Spleen (tissue), 11 donors: ENCODE data around the gene PDLIM3. TPM values are rescaled to one million over a fixed set of nuclear protein-coding genes. Genes with fewer than 3 reads are reported as not detected.
"Not testable (repeated sequence)": the region's sequence is repeated elsewhere in the genome, so short reads cannot be mapped to it uniquely, and the experiment has no call there.

Experiments
- DNase-seq: peaks from one replicate; pipeline ENCODE4 v3.0.0-alpha.2; 2020
- H3K27ac ChIP-seq, 8 donors: fragments of 200-600 bp; sonication (generic) in 7 of 8; 1 replicate in 4 of 8; 2 replicates in 4 of 8; pipeline versions ENCODE4 v1.5.0 to v1.8.0; 2016 to 2021; ENCODE audit warnings: inconsistent platforms in 4 of 8, mild to moderate bottlenecking in 4 of 8, moderate library complexity in 1 of 8
- H3K27me3 ChIP-seq, 7 donors: fragments of 200-600 bp; sonication (generic) in 6 of 7; replicated peaks in 1 of 7; 1 replicate in 4 of 7; 2 replicates in 3 of 7; pipeline versions ENCODE4 v1.5.0 to v1.8.0; 2016 to 2021; ENCODE audit warnings: inconsistent platforms in 3 of 7, mild to moderate bottlenecking in 1 of 7
- H3K36me3 ChIP-seq, 6 donors: fragments of 200-600 bp; sonication (generic) in 5 of 6; 1 replicate in 4 of 6; 2 replicates in 2 of 6; pipeline versions ENCODE4 v1.5.0 to v1.8.0; 2016 to 2021; ENCODE audit warnings: inconsistent platforms in 2 of 6
- H3K4me1 ChIP-seq, 6 donors: fragments of 200-600 bp; sonication (generic) in 5 of 6; 1 replicate in 3 of 6; 2 replicates in 3 of 6; pipeline versions ENCODE4 v1.5.0 to v1.8.0; 2016 to 2021; ENCODE audit warnings: inconsistent platforms in 3 of 6
- H3K4me3 ChIP-seq, 8 donors: fragments of 200-600 bp; sonication (generic) in 7 of 8; 1 replicate in 4 of 8; 2 replicates in 4 of 8; pipeline versions ENCODE4 v1.5.0 to v1.8.0; 2016 to 2021; ENCODE audit warnings: inconsistent platforms in 4 of 8, mild to moderate bottlenecking in 4 of 8, moderate library complexity in 2 of 8
- H3K9me3 ChIP-seq, 8 donors: fragments of 200-600 bp; sonication (generic) in 7 of 8; 1 replicate in 4 of 8; 2 replicates in 4 of 8; pipeline versions ENCODE4 v1.5.0 to v1.8.0; 2016 to 2021; ENCODE audit warnings: inconsistent platforms in 4 of 8
- CTCF ChIP-seq, 11 experiments: fragments of 200-600 bp in 7 of 11; fragments of 450-650 bp in 4 of 11; sonication (generic) in 4 of 11; IDR thresholded peaks in 8 of 11; conservative IDR thresholded peaks in 3 of 11; 1 replicate in 7 of 11; 2 replicates in 4 of 11; pipeline versions ENCODE4 v1.4.0 to v1.8.0; 2016 to 2021; ENCODE audit warnings: antibody characterized with exemption in 11 of 11, inconsistent platforms in 4 of 11, mild to moderate bottlenecking in 1 of 11
- POLR2A ChIP-seq, 3 donors: fragments of 450-650 bp; IDR thresholded peaks; one replicate each; pipeline ENCODE4 v1.5.1; 2017; ENCODE audit warnings: antibody characterized with exemption in 3 of 3, mild to moderate bottlenecking in 1 of 3
- POLR2AphosphoS5 ChIP-seq, 3 donors: sonication (generic); formaldehyde crosslinking; IDR thresholded peaks; one replicate each; pipeline ENCODE4 v1.5.1; 2017; ENCODE audit warnings: antibody characterized with exemption in 3 of 3
- WGBS, 5 donors: extraction: QIAGEN DNeasy Blood & Tissue Kit in 3 of 5; methylation state at CpG; one replicate each; pipeline versions ENCODE4 v1.1.5 to v1.1.7; 2013 to 2018; 5-methylcytosine and 5-hydroxymethylcytosine counted together
- intact Hi-C: fragments of 100-400 bp; cut with DNase I; formaldehyde crosslinking; loops from one replicate; pipeline ENCODE4 v1.15.0; 2023; ENCODE audit warnings: low total_unique reads
- polyA plus RNA-seq, 3 donors: library from polyadenylated mRNA; stranded (reverse); fragments of 200-250 nt; gene quantifications; one replicate each; pipeline ENCODE4 v1.2.1, GENCODE V29; 2013
- total RNA-seq, 7 donors: library from RNA; depleted of rRNA in 3 of 7; stranded (reverse); fragments of >200 nt in 3 of 7; fragmentation: NEBNext Ultra II Directional in 4 of 7; extraction: Animal tissue kit (Norgen Biotek cat#: 25700) in 4 of 7; gene quantifications; one replicate each; pipeline versions ENCODE4 v1.1.0 to v1.2.1, GENCODE V29; 2016 to 2021
- donor health status: healthy with polysubstance abuse.
- donor health status: DM: no; HTN: no; CAD: no; lungs with moderate emphysema.
- donor health status: DM: no; HTN: no; CAD: no.
- donor health status: Bipolar disorder and iron deficiency.
- donor health status: healthy.
- donor health status: DM: no; HTN: no; CAD: no.
- donor health status: DM: yes; HTN: yes; CAD: no.

PDLIM3 gene
- total and polyA plus RNA-seq, 10 donors, result 28.0 to 107 (median 63.2) TPM

GRCh38 chr4:185534511-185534865 lies 819 bp downstream of the PDLIM3 start:
- Histone ChIP-seq H3K4me1 (peaks cover 0 to 23% (median 14%) of the 10 kb centered on the region in 6 donors), H3K27me3 (peaks cover 0 to 73% (median 12%) of the 10 kb centered on the region in 7 donors), H3K4me3 (peak overlapping the region; percentile 47 to 75 (median 56)), H3K36me3 (no peaks in the 10 kb centered on the region), H3K9me3 (no peaks in the 10 kb centered on the region), H3K27ac (peak overlapping the region in 7 of 8 donors; percentile 81 to 90 (median 87))
- intact Hi-C loops, result no loop called here
- WGBS, 5 donors, result 3 to 8% (median 6%) methylated on average over 10 of the region's 10 CpGs
- TF ChIP-seq POLR2A (IDR thresholded peaks at IDR 0.05) (no peak), CTCF (IDR thresholded peaks at IDR 0.05 in 8 of 11, conservative IDR thresholded peaks at IDR 0.05 in 3 of 11) (no peak), POLR2AphosphoS5 (IDR thresholded peaks at IDR 0.05) (no peak)
- DNase-seq, result no peak

GRCh38 chr4:185532795-185533324 lies 2.4 kb downstream of the PDLIM3 start:
- Histone ChIP-seq H3K4me1 (peaks cover 0 to 23% (median 14%) of the 10 kb centered on the region in 6 donors), H3K27ac (peak overlapping the region in 1 of 8 donors; percentile 1), H3K27me3 (peaks cover 0 to 68% (median 12%) of the 10 kb centered on the region in 7 donors), H3K36me3 (no peaks in the 10 kb centered on the region), H3K4me3 (peak overlapping the region in 2 of 8 donors; percentile 4 to 75), H3K9me3 (no peaks in the 10 kb centered on the region)
- intact Hi-C loops, result no loop called here
- DNase-seq, result no peak
- no peak for TF ChIP-seq CTCF (IDR thresholded peaks at IDR 0.05 in 8 of 11, conservative IDR thresholded peaks at IDR 0.05 in 3 of 11)
- TF ChIP-seq POLR2A (IDR thresholded peaks at IDR 0.05), result no peak
- 80 to 87% (median 86%) methylated on average over 6 of the region's 6 CpGs for WGBS, 5 donors

GRCh38 chr4:185532293-185532692 lies 3.0 kb downstream of the PDLIM3 start:
- 72 to 84% (median 80%) methylated on average over 7 of the region's 7 CpGs for WGBS, 5 donors
- Histone ChIP-seq H3K36me3 (no peaks in the 10 kb centered on the region), H3K4me1 (peaks cover 0 to 23% (median 14%) of the 10 kb centered on the region in 6 donors), H3K9me3 (no peaks in the 10 kb centered on the region), H3K4me3 (peak overlapping the region in 2 of 8 donors; percentile 4 to 75), H3K27ac (peak overlapping the region in 1 of 8 donors; percentile 1), H3K27me3 (peaks cover 0 to 63% (median 12%) of the 10 kb centered on the region in 7 donors)
- DNase-seq, result no peak
- no peak for TF ChIP-seq CTCF (IDR thresholded peaks at IDR 0.05 in 8 of 11, conservative IDR thresholded peaks at IDR 0.05 in 3 of 11)
- TF ChIP-seq POLR2AphosphoS5 (IDR thresholded peaks at IDR 0.05), result no peak
- no peak for TF ChIP-seq POLR2A (IDR thresholded peaks at IDR 0.05)
- intact Hi-C loops, result no loop called here

GRCh38 chr4:185531654-185532053 lies 3.7 kb downstream of the PDLIM3 start:
- DNase-seq, H3K9me3 ChIP-seq, H3K36me3 ChIP-seq, H3K27ac ChIP-seq, intact Hi-C loops, H3K4me3 ChIP-seq: not testable (repeated sequence)
- Histone ChIP-seq H3K27me3 (peaks cover 0 to 63% (median 12%) of the 10 kb centered on the region in 7 donors), H3K4me1 (peaks cover 0 to 23% (median 14%) of the 10 kb centered on the region in 6 donors)
- WGBS, 5 donors, result 87 to 94% (median 90%) methylated on average over 11 of the region's 11 CpGs
